Peyer's patch (tissue), 4 donors: ENCODE data around the gene PELI2.

Source experiments
- CTCF ChIP-seq, 6 experiments: fragments of 450-650 bp in 4 of 6; fragments of 200-600 bp in 2 of 6; sonication (generic) in 1 of 6; IDR thresholded peaks; one replicate each; pipeline ENCODE4 v1.5.1; 2017 to 2019; ENCODE audit warnings: antibody characterized with exemption in 6 of 6, mild to moderate bottlenecking in 3 of 6, moderate library complexity in 1 of 6
- POLR2A ChIP-seq, 2 donors: fragments of 450-650 bp; IDR thresholded peaks; one replicate each; pipeline ENCODE4 v1.5.1; 2017; ENCODE audit warnings: antibody characterized with exemption in 2 of 2, mild to moderate bottlenecking in 2 of 2, moderate library complexity in 2 of 2

- TF ChIP-seq CTCF (IDR thresholded peaks at IDR 0.05): no peak
- TF ChIP-seq POLR2A (IDR thresholded peaks at IDR 0.05): no peak
These were observed 2.0 kb upstream of the PELI2 start for GRCh38 chr14:56115976-56116893.
